Tibial artery (tissue), 4 donors: ENCODE measurements around the gene SWT1.

Experiments used
- DNase-seq, 2 donors: peaks; one replicate each; pipeline ENCODE4 v3.0.0-alpha.2; 2019
- H3K27ac ChIP-seq, 2 donors: fragments of 200-600 bp; sonication (generic) in 1 of 2; 1 replicate in 1 of 2; 2 replicates in 1 of 2; pipeline ENCODE4 v1.5.1; 2018 to 2019; ENCODE audit warnings: mild to moderate bottlenecking in 1 of 2
- H3K27me3 ChIP-seq, 2 donors: fragments of 200-600 bp; sonication (generic) in 1 of 2; one replicate each; pipeline versions ENCODE4 v1.5.1 to v1.6.0; 2016 to 2019
- H3K36me3 ChIP-seq, 3 donors: fragments of 200-600 bp; sonication (generic) in 2 of 3; one replicate each; pipeline ENCODE4 v1.5.1; 2016 to 2019; ENCODE audit warnings: mild to moderate bottlenecking in 2 of 3
- H3K4me1 ChIP-seq, 4 donors: fragments of 200-600 bp; sonication (generic) in 2 of 4; 1 replicate in 3 of 4; 2 replicates in 1 of 4; pipeline ENCODE4 v1.5.1; 2016 to 2019
- H3K4me3 ChIP-seq, 2 donors: fragments of 200-600 bp; sonication (generic) in 1 of 2; 1 replicate in 1 of 2; 2 replicates in 1 of 2; pipeline ENCODE4 v1.5.1; 2018 to 2019; ENCODE audit warnings: mild to moderate bottlenecking in 2 of 2
- H3K9me3 ChIP-seq, 3 donors: fragments of 200-600 bp; sonication (generic) in 1 of 3; one replicate each; pipeline ENCODE4 v1.5.1; 2016 to 2019
- intact Hi-C: fragments of 100-400 bp; cut with DNase I; formaldehyde crosslinking; loops from one replicate; pipeline ENCODE4 v1.15.0; 2023; ENCODE audit warnings: low total_unique reads
- TF ChIP-seq, protein P1 (sequence below), 2 experiments: fragments of 200-600 bp in 1 of 2; fragments of 450-650 bp in 1 of 2; IDR thresholded peaks; one replicate each; pipeline ENCODE4 v1.5.1; 2017 to 2019; ENCODE audit warnings: antibody characterized with exemption in 2 of 2, mild to moderate bottlenecking in 1 of 2, moderate library complexity in 1 of 2

Gene SWT1

DNA sequence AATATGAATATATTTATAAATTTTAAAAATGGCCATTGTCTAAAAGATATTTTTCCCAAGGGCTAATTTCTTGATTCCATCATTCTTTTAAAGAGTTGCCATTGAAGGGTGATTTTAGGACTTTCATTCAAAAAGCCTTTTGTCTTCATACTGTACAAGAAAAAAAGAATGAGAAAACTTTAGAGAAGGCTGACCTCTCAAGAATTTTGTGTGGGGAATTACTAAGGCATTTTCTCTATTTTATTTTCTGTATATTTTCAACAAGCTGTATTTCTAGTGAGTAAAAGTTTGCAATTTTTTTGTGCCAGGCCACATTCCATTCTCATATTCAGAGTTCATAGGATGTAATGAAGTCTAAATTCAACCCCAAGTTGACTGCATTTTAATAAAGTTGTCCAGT, 110.7 kb downstream of the SWT1 start:
- no peak for DNase-seq
- Histone ChIP-seq H3K27ac (no peak overlapping the region), H3K4me1 (no peaks in the 10 kb centered on the region), H3K4me3 (no peak overlapping the region), H3K27me3 (no peaks in the 10 kb centered on the region), H3K9me3 (no peaks in the 10 kb centered on the region), H3K36me3 (peaks cover 0 to 4% (median 2%) of the 10 kb centered on the region in 3 donors)
- TF ChIP-seq, protein P1, sequence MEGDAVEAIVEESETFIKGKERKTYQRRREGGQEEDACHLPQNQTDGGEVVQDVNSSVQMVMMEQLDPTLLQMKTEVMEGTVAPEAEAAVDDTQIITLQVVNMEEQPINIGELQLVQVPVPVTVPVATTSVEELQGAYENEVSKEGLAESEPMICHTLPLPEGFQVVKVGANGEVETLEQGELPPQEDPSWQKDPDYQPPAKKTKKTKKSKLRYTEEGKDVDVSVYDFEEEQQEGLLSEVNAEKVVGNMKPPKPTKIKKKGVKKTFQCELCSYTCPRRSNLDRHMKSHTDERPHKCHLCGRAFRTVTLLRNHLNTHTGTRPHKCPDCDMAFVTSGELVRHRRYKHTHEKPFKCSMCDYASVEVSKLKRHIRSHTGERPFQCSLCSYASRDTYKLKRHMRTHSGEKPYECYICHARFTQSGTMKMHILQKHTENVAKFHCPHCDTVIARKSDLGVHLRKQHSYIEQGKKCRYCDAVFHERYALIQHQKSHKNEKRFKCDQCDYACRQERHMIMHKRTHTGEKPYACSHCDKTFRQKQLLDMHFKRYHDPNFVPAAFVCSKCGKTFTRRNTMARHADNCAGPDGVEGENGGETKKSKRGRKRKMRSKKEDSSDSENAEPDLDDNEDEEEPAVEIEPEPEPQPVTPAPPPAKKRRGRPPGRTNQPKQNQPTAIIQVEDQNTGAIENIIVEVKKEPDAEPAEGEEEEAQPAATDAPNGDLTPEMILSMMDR (IDR thresholded peaks at IDR 0.05) = no peak
- intact Hi-C loops = no loop called here

DNA sequence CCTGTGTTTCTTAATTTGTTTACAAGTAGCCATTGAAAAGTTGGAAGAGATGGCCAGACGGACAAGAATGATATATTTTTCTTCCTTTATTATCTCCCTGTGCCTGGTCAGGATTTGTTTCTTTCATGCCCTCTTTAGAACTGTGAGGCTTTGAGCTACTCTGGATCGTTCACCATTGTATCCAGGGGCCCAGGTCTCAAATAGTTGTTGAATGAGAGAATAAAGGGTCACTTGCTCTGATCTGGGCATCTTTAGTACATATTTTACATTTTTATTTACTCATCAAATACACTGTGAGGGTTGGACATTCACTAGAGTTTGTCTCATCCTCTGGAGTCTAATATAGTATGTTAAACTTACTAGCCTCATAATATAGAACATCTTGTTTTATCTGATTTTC, 111.4 kb downstream of the SWT1 start:
- intact Hi-C loops = no loop called here
- Histone ChIP-seq H3K4me1 (no peaks in the 10 kb centered on the region), H3K4me3 (no peak overlapping the region), H3K27me3 (no peaks in the 10 kb centered on the region), H3K36me3 (peaks cover 0 to 7% (median 5%) of the 10 kb centered on the region in 3 donors), H3K9me3 (no peaks in the 10 kb centered on the region), H3K27ac (no peak overlapping the region)
- no peak for DNase-seq
- TF ChIP-seq, protein P1 (IDR thresholded peaks at IDR 0.05) = no peak

DNA sequence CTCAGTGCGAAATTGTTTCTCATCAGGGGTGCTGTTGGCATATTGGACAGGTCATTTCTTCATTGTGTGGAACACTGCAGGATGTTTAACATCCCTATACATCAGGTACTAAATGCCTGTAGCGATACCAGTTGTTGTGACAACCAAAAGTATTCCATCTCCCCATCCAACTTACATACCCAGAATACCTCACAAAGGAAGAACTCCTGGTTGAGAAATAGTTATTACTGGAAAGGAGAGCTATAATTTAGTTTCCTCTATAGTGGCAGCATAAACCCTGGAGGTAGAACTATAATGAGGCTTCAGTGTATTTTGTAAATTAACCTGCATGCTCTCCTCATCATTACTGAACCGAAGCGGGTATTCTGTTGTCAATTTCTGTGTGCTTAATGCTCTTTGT, 115.0 kb downstream of the SWT1 start:
- H3K36me3 ChIP-seq = peaks cover 0 to 7% (median 5%) of the 10 kb centered on the region in 3 donors
- H3K27ac ChIP-seq = no peak overlapping the region
- H3K27me3 ChIP-seq = no peaks in the 10 kb centered on the region
- intact Hi-C loops = no loop called here
- H3K4me1 ChIP-seq = no peaks in the 10 kb centered on the region
- TF ChIP-seq, protein P1 (IDR thresholded peaks at IDR 0.05) = no peak
- H3K4me3 ChIP-seq = no peak overlapping the region
- no peaks in the 10 kb centered on the region for H3K9me3 ChIP-seq
- no peak for DNase-seq

DNA sequence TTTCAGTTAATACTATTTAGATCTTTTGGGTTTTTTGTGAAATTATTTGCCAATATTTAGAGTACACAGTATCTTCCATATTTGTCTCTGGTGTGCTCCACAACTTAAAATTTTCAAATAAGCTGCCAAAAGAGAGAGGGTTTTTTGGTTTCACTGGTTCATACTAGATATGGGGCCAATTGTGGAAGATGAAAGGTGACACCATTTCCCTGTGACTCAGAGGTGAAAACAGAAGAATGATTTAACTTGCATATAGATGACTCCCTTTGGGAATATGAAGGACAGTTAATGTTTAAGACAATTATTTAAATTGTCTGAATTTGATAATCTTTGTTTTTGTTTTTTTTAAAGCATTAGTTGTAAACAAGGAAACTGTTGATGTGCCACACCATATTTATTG, 122.6 kb downstream of the SWT1 start:
- intact Hi-C loops = no loop called here
- no peaks in the 10 kb centered on the region for H3K27me3 ChIP-seq

DNA sequence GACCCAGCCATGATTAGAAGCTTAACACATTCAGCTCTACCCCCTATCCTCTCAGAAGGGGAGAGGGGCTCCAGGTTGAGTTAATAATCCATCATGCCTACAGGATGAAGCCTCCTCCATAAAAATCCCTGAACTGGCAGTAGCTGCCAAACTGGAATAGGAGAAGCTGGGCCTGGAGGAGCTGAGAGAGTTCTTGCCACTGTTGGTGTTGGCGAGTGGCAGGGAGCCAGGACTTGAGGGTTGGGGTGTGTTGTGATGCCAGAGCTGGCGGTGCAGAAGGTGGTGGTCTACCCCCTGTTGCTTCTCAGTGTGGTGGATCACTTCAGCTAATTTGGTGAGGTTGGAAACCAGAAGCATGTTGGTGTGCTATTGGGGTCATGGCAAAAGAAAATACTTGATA, 123.6 kb downstream of the SWT1 start:
- intact Hi-C loops = no loop called here
- no peaks in the 10 kb centered on the region for H3K9me3 ChIP-seq
- no peaks in the 10 kb centered on the region for H3K27me3 ChIP-seq
- DNase-seq = no peak
- no peak overlapping the region for H3K4me3 ChIP-seq
- H3K36me3 ChIP-seq = peaks cover 6 to 17% (median 12%) of the 10 kb centered on the region in 3 donors
- H3K4me1 ChIP-seq = no peaks in the 10 kb centered on the region
- TF ChIP-seq, protein P1 (IDR thresholded peaks at IDR 0.05) = no peak
- no peak overlapping the region for H3K27ac ChIP-seq

More for the DNA sequence above, 122.6 kb downstream of the SWT1 start:
- Histone ChIP-seq H3K4me1 (no peaks in the 10 kb centered on the region), H3K36me3 (peaks cover 6 to 17% (median 12%) of the 10 kb centered on the region in 3 donors), H3K9me3 (no peaks in the 10 kb centered on the region), H3K27ac (no peak overlapping the region), H3K4me3 (no peak overlapping the region)
- no peak for DNase-seq
- TF ChIP-seq, protein P1 (IDR thresholded peaks at IDR 0.05) = no peak

DNA sequence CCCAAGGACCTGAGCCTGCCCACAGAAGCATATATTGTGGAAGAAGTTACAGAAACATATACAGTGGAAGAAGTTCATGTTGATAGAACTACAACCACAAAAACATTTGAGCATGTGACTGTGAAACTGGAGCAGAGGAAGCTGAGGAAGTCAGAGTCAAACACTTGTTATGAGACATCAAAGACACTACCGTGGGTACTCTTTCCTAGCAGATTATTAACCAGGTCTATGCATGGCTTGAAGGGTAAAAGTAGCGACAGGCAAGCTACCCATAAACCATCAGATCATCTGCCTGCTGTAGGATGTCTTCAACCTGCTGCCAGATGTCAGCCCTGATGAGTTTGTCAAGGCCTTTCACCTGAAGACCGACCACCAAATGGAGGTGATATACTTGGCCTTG, 124.3 kb downstream of the SWT1 start:
- Histone ChIP-seq H3K27ac (no peak overlapping the region), H3K9me3 (no peaks in the 10 kb centered on the region), H3K4me3 (no peak overlapping the region), H3K4me1 (no peaks in the 10 kb centered on the region), H3K27me3 (no peaks in the 10 kb centered on the region), H3K36me3 (peaks cover 6 to 17% (median 12%) of the 10 kb centered on the region in 3 donors)
- no peak for DNase-seq
- TF ChIP-seq, protein P1 (IDR thresholded peaks at IDR 0.05) = no peak
- intact Hi-C loops = no loop called here
